Measurements from ENCODE around the gene TNFSF13. TPM values are rescaled to one million over a fixed set of nuclear protein-coding genes. Genes with fewer than 3 reads are reported as not detected.

The TNFSF13 gene
- total and polyA plus RNA-seq, 2 of the 8 experiments (the other 6 are each of a cell fraction or from before 2014, with no cell fraction given) = 2.1 to 2.6 TPM

- TF ChIP-seq CHD7 (IDR thresholded peaks at IDR 0.05; ENCODE audit: insufficient replicate concordance, low read length) (no peak), HDAC6 (IDR thresholded peaks at IDR 0.05; ENCODE audit: low read depth, low read length) (no peak), SP4 (IDR thresholded peaks at IDR 0.05; ENCODE audit: low read length) (no peak), BRCA1 (IDR thresholded peaks at IDR 0.05; ENCODE audit: low read depth, low read length) (no peak), BCL11A (IDR thresholded peaks at IDR 0.05; ENCODE audit: low read depth in 2 of 2, low read length in 2 of 2) (no peak), TEAD4 (IDR thresholded peaks at IDR 0.05; ENCODE audit: low read depth, low read length) (no peak), POLR2A (IDR thresholded peaks at IDR 0.05; ENCODE audit: control extremely low read depth in 1 of 2, low read depth in 2 of 2, low read length in 2 of 2) (no peak), SAP30 (IDR thresholded peaks at IDR 0.05; ENCODE audit: insufficient read depth, insufficient replicate concordance, low read length) (no peak), SRF (IDR thresholded peaks at IDR 0.05; ENCODE audit: low read depth, low read length) (no peak), RBBP5 (IDR thresholded peaks at IDR 0.05; ENCODE audit: borderline replicate concordance, low read depth, low read length) (no peak), TAF1 (IDR thresholded peaks at IDR 0.05; ENCODE audit: low read depth, low read length) (no peak), NRF1 (IDR thresholded peaks at IDR 0.05; ENCODE audit: low read depth, low read length) (no peak)
Measured at GRCh38 chr17:7552621-7553051, 5.9 kb upstream of the TNFSF13 start (continued).

All from H1 (cell line).